HL-60 (cell line): ENCODE results near the gene THOC3.
"Not testable (repeated sequence)": the region's sequence is repeated elsewhere in the genome, so short reads cannot be mapped to it uniquely, and the experiment has no call there.

Experiments used
- POLR2AphosphoS5 ChIP-seq: IDR thresholded peaks from 2 replicates; pipeline ENCODE4 v1.6.1; 2012; ENCODE audit warnings: low read depth
- SPI1 ChIP-seq: IDR thresholded peaks from 2 replicates; pipeline ENCODE4 v1.6.1; 2012; ENCODE audit warnings: low read depth, mild to moderate bottlenecking, borderline replicate concordance
- TF ChIP-seq, protein P1 (sequence below): IDR thresholded peaks from one replicate; pipeline ENCODE4 v1.5.1; 2011; ENCODE audit warnings: low read length, control low read depth, inconsistent platforms; ENCODE audit not compliant: insufficient read depth

DNA sequence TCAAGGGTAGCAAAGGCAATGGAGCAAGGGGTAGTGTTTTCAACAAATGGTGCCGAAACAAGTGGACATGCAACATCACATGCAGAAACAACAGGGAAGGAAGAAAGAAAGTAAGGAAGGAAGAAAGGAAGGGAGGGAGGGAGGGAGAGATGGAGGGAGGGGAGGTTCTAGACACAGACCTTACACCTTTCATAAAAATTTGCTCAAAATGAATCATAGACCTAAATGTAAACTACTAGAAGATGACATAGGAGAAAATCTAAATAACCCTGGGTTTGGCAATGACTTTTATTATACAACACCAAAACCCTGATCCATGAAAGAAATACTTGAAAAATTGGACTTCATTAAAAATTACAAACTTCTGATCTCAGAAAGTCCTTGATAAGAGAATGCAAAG, 39.4 kb downstream of the THOC3 start:
- TF ChIP-seq POLR2AphosphoS5, SPI1: not testable (repeated sequence)
- TF ChIP-seq, protein P1, sequence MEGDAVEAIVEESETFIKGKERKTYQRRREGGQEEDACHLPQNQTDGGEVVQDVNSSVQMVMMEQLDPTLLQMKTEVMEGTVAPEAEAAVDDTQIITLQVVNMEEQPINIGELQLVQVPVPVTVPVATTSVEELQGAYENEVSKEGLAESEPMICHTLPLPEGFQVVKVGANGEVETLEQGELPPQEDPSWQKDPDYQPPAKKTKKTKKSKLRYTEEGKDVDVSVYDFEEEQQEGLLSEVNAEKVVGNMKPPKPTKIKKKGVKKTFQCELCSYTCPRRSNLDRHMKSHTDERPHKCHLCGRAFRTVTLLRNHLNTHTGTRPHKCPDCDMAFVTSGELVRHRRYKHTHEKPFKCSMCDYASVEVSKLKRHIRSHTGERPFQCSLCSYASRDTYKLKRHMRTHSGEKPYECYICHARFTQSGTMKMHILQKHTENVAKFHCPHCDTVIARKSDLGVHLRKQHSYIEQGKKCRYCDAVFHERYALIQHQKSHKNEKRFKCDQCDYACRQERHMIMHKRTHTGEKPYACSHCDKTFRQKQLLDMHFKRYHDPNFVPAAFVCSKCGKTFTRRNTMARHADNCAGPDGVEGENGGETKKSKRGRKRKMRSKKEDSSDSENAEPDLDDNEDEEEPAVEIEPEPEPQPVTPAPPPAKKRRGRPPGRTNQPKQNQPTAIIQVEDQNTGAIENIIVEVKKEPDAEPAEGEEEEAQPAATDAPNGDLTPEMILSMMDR = not testable (repeated sequence)
